Uterus (tissue), 4 donors: ENCODE measurements around the gene PPM1N. TPM values are rescaled to one million over a fixed set of nuclear protein-coding genes. Genes with fewer than 3 reads are reported as not detected.

Experiments used
- DNase-seq, 2 donors: peaks; one replicate each; pipeline ENCODE4 v3.0.0-alpha.2; 2019 to 2020
- H3K27ac ChIP-seq, 2 donors: fragments of 200-600 bp; sonication (generic); 1 replicate in 1 of 2; 2 replicates in 1 of 2; pipeline ENCODE4 v1.5.1; 2016 to 2018
- H3K27me3 ChIP-seq, 2 donors: fragments of 200-600 bp; sonication (generic); one replicate each; pipeline ENCODE4 v1.5.1; 2018 to 2019; ENCODE audit warnings: control low read depth in 1 of 2
- H3K36me3 ChIP-seq, 2 donors: fragments of 200-600 bp; sonication (generic); one replicate each; pipeline ENCODE4 v1.5.1; 2019; ENCODE audit warnings: control low read depth in 1 of 2
- H3K4me1 ChIP-seq, 2 donors: fragments of 200-600 bp; sonication (generic); one replicate each; pipeline ENCODE4 v1.5.1; 2018 to 2019; ENCODE audit warnings: control low read depth in 1 of 2
- H3K4me3 ChIP-seq, 2 donors: fragments of 200-600 bp; sonication (generic); 1 replicate in 1 of 2; 2 replicates in 1 of 2; pipeline ENCODE4 v1.5.1; 2018 to 2019; ENCODE audit warnings: mild to moderate bottlenecking in 1 of 2
- H3K9me3 ChIP-seq, 2 donors: fragments of 200-600 bp; sonication (generic); one replicate each; pipeline ENCODE4 v1.5.1; 2019; ENCODE audit warnings: control low read depth in 1 of 2
- POLR2A ChIP-seq, 2 donors: fragments of 450-650 bp; IDR thresholded peaks; one replicate each; pipeline ENCODE4 v1.6.1; 2016; ENCODE audit warnings: antibody characterized with exemption in 2 of 2, mild to moderate bottlenecking in 1 of 2, moderate library complexity in 1 of 2
- intact Hi-C: fragments of 100-400 bp; cut with DNase I; formaldehyde crosslinking; loops from one replicate; pipeline ENCODE4 v1.15.1; 2023; ENCODE audit warnings: low total_unique reads
- total RNA-seq, 4 donors: library from RNA; depleted of rRNA in 3 of 4; stranded (reverse); fragments of >200 nt in 3 of 4; gene quantifications; one replicate each; pipeline versions ENCODE4 v1.1.0 to v1.2.4, GENCODE V29; 2014 to 2023
- TF ChIP-seq, protein P1 (sequence below), 4 experiments: fragments of 200-600 bp in 2 of 4; fragments of 450-650 bp in 2 of 4; sonication (generic) in 2 of 4; IDR thresholded peaks; one replicate each; pipeline ENCODE4 v1.5.1; 2016 to 2019; ENCODE audit warnings: antibody characterized with exemption in 4 of 4, mild to moderate bottlenecking in 2 of 4, moderate library complexity in 1 of 4
- donor health status: DM: yes; HTN: yes; CAD: no.

Gene PPM1N
- total RNA-seq, 4 donors from 2014 or later = 42.5 TPM; not detected in 3

DNA sequence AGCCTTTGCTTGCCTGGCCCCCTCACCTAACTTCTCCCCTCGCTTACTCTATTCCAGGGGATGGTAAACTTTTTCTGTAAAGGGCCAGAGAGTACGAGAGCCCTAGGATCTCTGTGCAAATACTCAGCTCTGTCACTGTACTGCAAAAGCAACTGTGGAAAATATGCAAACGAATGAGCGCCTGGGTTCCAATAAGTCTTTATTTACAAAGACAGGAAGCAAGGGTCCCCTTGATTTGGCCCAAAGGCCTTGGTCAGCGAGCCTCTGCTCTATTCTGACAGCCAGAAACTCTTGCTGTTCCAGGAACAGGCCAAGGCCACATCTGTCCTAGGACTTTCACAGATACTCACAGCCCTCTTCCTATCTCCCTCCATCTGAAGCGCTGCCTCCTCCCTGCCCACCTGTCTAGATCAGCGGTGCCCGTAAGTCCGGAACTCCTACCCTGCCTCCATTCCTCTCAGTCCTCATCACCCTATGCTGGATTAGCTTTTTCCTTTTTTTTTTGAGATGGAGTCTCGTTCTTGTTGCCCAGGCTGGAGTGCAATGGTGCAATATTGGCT, 49.0 kb downstream of the PPM1N start:
- TF ChIP-seq POLR2A (IDR thresholded peaks at IDR 0.05) = no peak
- TF ChIP-seq, protein P1, sequence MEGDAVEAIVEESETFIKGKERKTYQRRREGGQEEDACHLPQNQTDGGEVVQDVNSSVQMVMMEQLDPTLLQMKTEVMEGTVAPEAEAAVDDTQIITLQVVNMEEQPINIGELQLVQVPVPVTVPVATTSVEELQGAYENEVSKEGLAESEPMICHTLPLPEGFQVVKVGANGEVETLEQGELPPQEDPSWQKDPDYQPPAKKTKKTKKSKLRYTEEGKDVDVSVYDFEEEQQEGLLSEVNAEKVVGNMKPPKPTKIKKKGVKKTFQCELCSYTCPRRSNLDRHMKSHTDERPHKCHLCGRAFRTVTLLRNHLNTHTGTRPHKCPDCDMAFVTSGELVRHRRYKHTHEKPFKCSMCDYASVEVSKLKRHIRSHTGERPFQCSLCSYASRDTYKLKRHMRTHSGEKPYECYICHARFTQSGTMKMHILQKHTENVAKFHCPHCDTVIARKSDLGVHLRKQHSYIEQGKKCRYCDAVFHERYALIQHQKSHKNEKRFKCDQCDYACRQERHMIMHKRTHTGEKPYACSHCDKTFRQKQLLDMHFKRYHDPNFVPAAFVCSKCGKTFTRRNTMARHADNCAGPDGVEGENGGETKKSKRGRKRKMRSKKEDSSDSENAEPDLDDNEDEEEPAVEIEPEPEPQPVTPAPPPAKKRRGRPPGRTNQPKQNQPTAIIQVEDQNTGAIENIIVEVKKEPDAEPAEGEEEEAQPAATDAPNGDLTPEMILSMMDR (IDR thresholded peaks at IDR 0.05) = no peak

DNA sequence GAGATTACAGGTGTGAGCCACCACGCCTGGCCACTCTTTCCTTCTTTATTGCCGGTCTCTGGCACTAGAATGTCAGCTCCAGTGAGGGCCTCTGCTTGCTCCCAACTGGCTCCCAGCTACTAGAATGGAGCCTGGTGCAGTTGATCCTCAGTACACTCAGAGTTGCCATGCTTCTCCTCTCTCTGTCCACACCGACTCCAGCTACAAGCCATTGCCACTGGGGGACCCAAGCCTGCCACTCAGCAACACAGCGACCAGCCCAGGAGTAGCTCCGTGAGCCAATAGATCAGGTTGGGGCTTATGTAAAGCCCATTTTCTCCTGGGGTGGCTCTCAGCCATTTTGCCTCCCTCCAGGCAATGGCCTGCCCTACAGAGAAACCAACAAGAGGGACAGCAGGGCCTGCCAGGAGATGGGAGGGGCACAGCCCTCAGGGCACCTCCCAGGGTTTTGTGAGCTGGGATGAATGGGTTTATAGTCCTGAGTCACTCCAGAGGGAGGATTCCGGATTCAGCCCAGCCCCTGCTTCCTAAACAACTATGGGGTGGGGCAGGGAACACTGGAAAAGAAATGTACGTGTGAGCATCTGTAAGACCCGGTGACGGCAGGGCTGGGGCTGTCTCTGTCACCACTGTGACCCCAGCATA, 49.8 kb downstream of the PPM1N start:
- intact Hi-C loops = no loop called here
- Histone ChIP-seq H3K27me3 (no peaks in the 10 kb centered on the region), H3K9me3 (no peaks in the 10 kb centered on the region), H3K4me3 (no peak overlapping the region), H3K4me1 (no peaks in the 10 kb centered on the region), H3K36me3 (no peaks in the 10 kb centered on the region), H3K27ac (no peak overlapping the region)
- DNase-seq = no peak
- TF ChIP-seq, protein P1 (IDR thresholded peaks at IDR 0.05) = no peak
- TF ChIP-seq POLR2A (IDR thresholded peaks at IDR 0.05) = no peak

More for the DNA sequence above, 49.0 kb downstream of the PPM1N start:
- no peak overlapping the region for H3K4me3 ChIP-seq
- H3K36me3 ChIP-seq = no peaks in the 10 kb centered on the region
- no peaks in the 10 kb centered on the region for H3K9me3 ChIP-seq
- intact Hi-C loops = no loop called here
- H3K27ac ChIP-seq = no peak overlapping the region
- no peaks in the 10 kb centered on the region for H3K27me3 ChIP-seq
- H3K4me1 ChIP-seq = no peaks in the 10 kb centered on the region
- no peak for DNase-seq

Other genes with a start within 250 kb of the PPM1N start
- gene MARK4, start 247.2 kb upstream of the PPM1N start, total RNA-seq = 10 to 100 TPM; 13.5 to 51.5 (median 15.5) TPM
- gene CKM, start 175.6 kb upstream of the PPM1N start, total RNA-seq = 1 to 10 TPM in 2 of 4 donors, not detected in 2; 1.1 to 2.5 TPM
- gene KLC3, start 157.7 kb upstream of the PPM1N start, total RNA-seq = under 1 TPM in 1 of 4 donors, not detected in 3; 0.55 TPM
- 10 to 100 TPM in 2 of 4 donors, 1 to 10 TPM in 2; 1.8 to 16.6 (median 10.5) TPM for gene ERCC2, start 127.9 kb upstream of the PPM1N start, total RNA-seq
- 10 to 100 TPM in 1 of 4 donors, 1 to 10 TPM in 2, under 1 TPM in 1; 0.51 to 30.2 (median 3.0) TPM for gene PPP1R13L, start 93.4 kb upstream of the PPM1N start, total RNA-seq
- gene POLR1G, start 91.8 kb upstream of the PPM1N start, total RNA-seq = 10 to 100 TPM in 1 of 4 donors, 1 to 10 TPM in 2, under 1 TPM in 1; 0.26 to 11.3 (median 3.5) TPM
- 100 to 1,000 TPM in 1 of 4 donors, 10 to 100 TPM in 3; 37.9 to 130 (median 68.0) TPM for gene ERCC1, start 74.5 kb upstream of the PPM1N start, total RNA-seq
- 10 to 100 TPM in 2 of 4 donors, 1 to 10 TPM in 1, not detected in 1; 8.1 to 52.1 (median 28.6) TPM for gene FOSB, start 30.4 kb upstream of the PPM1N start, total RNA-seq
- gene RTN2, start 1.4 kb upstream of the PPM1N start, total RNA-seq = 1 to 10 TPM in 3 of 4 donors, not detected in 1; 5.9 to 9.0 (median 7.0) TPM
- gene VASP, start 9.0 kb downstream of the PPM1N start, total RNA-seq = 100 to 1,000 TPM in 1 of 4 donors, 10 to 100 TPM in 3; 21.5 to 157 (median 38.3) TPM
- 1 to 10 TPM; 2.8 to 9.1 (median 5.1) TPM for gene OPA3, start 86.4 kb downstream of the PPM1N start, total RNA-seq
- gene GPR4, start 103.8 kb downstream of the PPM1N start, total RNA-seq = 10 to 100 TPM in 1 of 4 donors, 1 to 10 TPM in 2, under 1 TPM in 1; 0.62 to 13.5 (median 6.6) TPM
- gene EML2, start 141.0 kb downstream of the PPM1N start, total RNA-seq = 10 to 100 TPM in 2 of 4 donors, 1 to 10 TPM in 2; 1.2 to 18.4 (median 11.6) TPM
- gene GIPR, start 169.8 kb downstream of the PPM1N start, total RNA-seq = under 1 TPM in 1 of 4 donors, not detected in 3; 0.98 TPM
- gene SNRPD2, start 193.5 kb downstream of the PPM1N start, total RNA-seq = 100 to 1,000 TPM in 3 of 4 donors, 10 to 100 TPM in 1; 96.0 to 386 (median 310) TPM
- gene QPCTL, start 194.2 kb downstream of the PPM1N start, total RNA-seq = 10 to 100 TPM in 1 of 4 donors, 1 to 10 TPM in 2, not detected in 1; 6.5 to 18.2 (median 9.5) TPM
- 10 to 100 TPM in 3 of 4 donors, 1 to 10 TPM in 1; 7.0 to 36.1 (median 15.2) TPM for gene FBXO46, start 232.5 kb downstream of the PPM1N start, total RNA-seq
- gene MEIOSIN, start 235.0 kb downstream of the PPM1N start, total RNA-seq = not detected